ENCODE results near the gene THAP11. TPM values are rescaled to one million over a fixed set of nuclear protein-coding genes. Genes with fewer than 3 reads are reported as not detected.

The THAP11 gene
- total and polyA plus RNA-seq, 2 of the 13 experiments (the other 11 are each of a cell fraction or from before 2014, with no cell fraction given), result 44.2 to 53.4 TPM

DNA sequence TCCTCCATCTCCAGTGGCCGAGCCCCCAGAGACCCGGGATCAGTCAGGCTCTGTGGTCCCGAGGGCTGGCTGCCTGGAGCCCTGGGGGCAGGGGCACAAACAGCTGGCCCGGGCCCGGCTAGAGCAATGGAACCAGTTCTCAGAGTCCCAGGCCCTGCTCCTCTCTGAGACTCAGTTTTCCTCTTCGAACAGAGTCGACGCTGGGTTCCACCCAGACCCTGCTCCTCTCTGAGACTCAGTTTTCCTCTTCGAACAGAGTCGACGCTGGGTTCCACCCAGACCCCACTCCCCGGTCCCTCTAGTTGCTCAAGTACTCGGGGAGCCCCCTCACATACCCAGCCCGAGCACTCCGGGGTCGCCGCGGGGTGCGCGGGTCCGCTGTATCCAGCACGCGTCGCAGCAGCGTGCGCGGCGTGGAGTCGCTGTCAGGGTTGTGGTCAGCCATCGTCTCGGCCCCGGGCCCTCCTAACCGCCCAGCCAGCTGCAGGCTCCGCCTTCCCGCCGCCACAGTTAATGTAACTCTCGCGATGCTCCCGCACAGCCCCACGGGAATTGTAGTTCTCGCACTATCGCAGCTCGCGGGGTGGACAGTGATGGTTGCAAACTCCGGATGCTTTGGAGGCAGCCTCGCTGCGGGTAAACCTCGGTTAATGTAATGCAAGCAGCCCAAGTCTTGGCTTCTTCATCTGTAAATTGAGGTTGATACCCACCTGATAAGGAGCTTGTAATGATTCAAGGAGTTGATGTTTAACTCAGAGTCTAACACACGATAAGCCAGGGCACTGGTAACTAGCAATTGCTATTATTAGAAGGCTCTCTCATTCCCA lies 8.5 kb upstream of the THAP11 start (continued):
- 0 out of 2 replicates have a peak, but pooled peaks have one; percentile 51 for TF ChIP-seq ZNF260 (CRISPR knock-in tag; IDR thresholded peaks at IDR 0.05; ENCODE audit: borderline replicate concordance, low read depth)
- peak; percentile 55 for TF ChIP-seq FOSL2 (CRISPR knock-in tag; IDR thresholded peaks at IDR 0.05)
- TF ChIP-seq, protein P1, sequence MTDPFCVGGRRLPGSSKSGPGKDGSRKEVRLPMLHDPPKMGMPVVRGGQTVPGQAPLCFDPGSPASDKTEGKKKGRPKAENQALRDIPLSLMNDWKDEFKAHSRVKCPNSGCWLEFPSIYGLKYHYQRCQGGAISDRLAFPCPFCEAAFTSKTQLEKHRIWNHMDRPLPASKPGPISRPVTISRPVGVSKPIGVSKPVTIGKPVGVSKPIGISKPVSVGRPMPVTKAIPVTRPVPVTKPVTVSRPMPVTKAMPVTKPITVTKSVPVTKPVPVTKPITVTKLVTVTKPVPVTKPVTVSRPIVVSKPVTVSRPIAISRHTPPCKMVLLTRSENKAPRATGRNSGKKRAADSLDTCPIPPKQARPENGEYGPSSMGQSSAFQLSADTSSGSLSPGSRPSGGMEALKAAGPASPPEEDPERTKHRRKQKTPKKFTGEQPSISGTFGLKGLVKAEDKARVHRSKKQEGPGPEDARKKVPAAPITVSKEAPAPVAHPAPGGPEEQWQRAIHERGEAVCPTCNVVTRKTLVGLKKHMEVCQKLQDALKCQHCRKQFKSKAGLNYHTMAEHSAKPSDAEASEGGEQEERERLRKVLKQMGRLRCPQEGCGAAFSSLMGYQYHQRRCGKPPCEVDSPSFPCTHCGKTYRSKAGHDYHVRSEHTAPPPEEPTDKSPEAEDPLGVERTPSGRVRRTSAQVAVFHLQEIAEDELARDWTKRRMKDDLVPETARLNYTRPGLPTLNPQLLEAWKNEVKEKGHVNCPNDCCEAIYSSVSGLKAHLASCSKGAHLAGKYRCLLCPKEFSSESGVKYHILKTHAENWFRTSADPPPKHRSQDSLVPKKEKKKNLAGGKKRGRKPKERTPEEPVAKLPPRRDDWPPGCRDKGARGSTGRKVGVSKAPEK (CRISPR knock-in tag; IDR thresholded peaks at IDR 0.05; ENCODE audit: borderline replicate concordance), result no peak
- TF ChIP-seq ZNF672 (CRISPR knock-in tag; IDR thresholded peaks at IDR 0.05), result no peak
- TF ChIP-seq, protein P2, sequence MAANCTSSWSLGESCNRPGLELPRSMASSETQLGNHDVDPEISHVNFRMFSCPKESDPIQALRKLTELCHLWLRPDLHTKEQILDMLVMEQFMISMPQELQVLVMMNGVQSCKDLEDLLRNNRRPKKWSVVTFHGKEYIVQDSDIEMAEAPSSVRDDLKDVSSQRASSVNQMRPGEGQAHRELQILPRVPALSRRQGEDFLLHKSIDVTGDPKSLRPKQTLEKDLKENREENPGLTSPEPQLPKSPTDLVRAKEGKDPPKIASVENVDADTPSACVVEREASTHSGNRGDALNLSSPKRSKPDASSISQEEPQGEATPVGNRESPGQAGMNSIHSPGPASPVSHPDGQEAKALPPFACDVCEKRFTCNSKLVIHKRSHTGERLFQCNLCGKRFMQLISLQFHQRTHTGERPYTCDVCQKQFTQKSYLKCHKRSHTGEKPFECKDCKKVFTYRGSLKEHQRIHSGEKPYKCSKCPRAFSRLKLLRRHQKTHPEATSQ (CRISPR knock-in tag; IDR thresholded peaks at IDR 0.05; ENCODE audit: borderline replicate concordance), result 0 out of 2 replicates have a peak, but pooled peaks have one; percentile 53
- TF ChIP-seq ZNF550 (CRISPR knock-in tag; IDR thresholded peaks at IDR 0.05; ENCODE audit: borderline replicate concordance), result no peak
- no peak; the same call in 1 of the 2 replicates for TF ChIP-seq PLSCR1 (CRISPR knock-in tag; IDR thresholded peaks at IDR 0.05; ENCODE audit: borderline replicate concordance)
- TF ChIP-seq PPARG (CRISPR knock-in tag; conservative IDR thresholded peaks at IDR 0.05), result peak; percentile 55; the same call in 1 of the 2 replicates
- TF ChIP-seq ONECUT2 (CRISPR knock-in tag; IDR thresholded peaks at IDR 0.05), result no peak
- TF ChIP-seq KLF16 (CRISPR knock-in tag; IDR thresholded peaks at IDR 0.05), result peak; percentile 30 to 89; a peak in 1 of 4 replicates
- TF ChIP-seq ZNF224 (CRISPR knock-in tag; IDR thresholded peaks at IDR 0.05), result 0 out of 2 replicates have a peak, but pooled peaks have one; percentile 51
- TF ChIP-seq NCOA5 (CRISPR knock-in tag; IDR thresholded peaks at IDR 0.05), result no peak
- TF ChIP-seq ZNF572 (CRISPR knock-in tag; IDR thresholded peaks at IDR 0.05), result peak; percentile 69
- TF ChIP-seq ZBTB7A (CRISPR knock-in tag; IDR thresholded peaks at IDR 0.05), result 0 out of 2 replicates have a peak, but pooled peaks have one; percentile 45
- peak; percentile 92 for TF ChIP-seq ZFY (CRISPR knock-in tag; IDR thresholded peaks at IDR 0.05)
- TF ChIP-seq ARHGAP35 (CRISPR knock-in tag; IDR thresholded peaks at IDR 0.05; ENCODE audit: borderline replicate concordance), result peak; percentile 76; the same call in 1 of the 2 replicates
- TF ChIP-seq RXRA (CRISPR knock-in tag; IDR thresholded peaks at IDR 0.05), result peak; percentile 52
- TF ChIP-seq ATF4 (CRISPR knock-in tag; IDR thresholded peaks at IDR 0.05), result peak in 1 of 2 experiments; percentile 81; a peak in 2 of 4 replicates
- TF ChIP-seq EED (CRISPR knock-in tag; IDR thresholded peaks at IDR 0.05), result no peak
- peak; percentile 92 to 99 for TF ChIP-seq POLR2A (IDR thresholded peaks at IDR 0.05; ENCODE audit: insufficient read depth in 1 of 2, low read depth in 2 of 2, low read length in 2 of 2)
- TF ChIP-seq, protein P3, sequence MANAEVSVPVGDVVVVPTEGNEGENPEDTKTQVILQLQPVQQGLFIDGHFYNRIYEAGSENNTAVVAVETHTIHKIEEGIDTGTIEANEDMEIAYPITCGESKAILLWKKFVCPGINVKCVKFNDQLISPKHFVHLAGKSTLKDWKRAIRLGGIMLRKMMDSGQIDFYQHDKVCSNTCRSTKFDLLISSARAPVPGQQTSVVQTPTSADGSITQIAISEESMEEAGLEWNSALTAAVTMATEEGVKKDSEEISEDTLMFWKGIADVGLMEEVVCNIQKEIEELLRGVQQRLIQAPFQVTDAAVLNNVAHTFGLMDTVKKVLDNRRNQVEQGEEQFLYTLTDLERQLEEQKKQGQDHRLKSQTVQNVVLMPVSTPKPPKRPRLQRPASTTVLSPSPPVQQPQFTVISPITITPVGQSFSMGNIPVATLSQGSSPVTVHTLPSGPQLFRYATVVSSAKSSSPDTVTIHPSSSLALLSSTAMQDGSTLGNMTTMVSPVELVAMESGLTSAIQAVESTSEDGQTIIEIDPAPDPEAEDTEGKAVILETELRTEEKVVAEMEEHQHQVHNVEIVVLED (CRISPR knock-in tag; IDR thresholded peaks at IDR 0.05; ENCODE audit: borderline replicate concordance), result peak; percentile 81
- no peak for TF ChIP-seq HNF4A (CRISPR knock-in tag; IDR thresholded peaks at IDR 0.05)

All from HepG2 (cell line).